Neuronal stem cell (in vitro differentiated cells): ENCODE results near the gene NUDT14.

ENCODE experiments used
- DNase-seq: peaks from one replicate; pipeline ENCODE4 v3.0.0-alpha.2; 2013; ENCODE audit warnings: low spot score
- H2AFZ ChIP-seq: one replicate; pipeline ENCODE4 v1.6.1; 2013; ENCODE audit warnings: mild to moderate bottlenecking, low read length, inconsistent platforms
- H2AK5ac ChIP-seq: 2 replicates; pipeline ENCODE4 v1.6.1; 2013; ENCODE audit warnings: low read depth, mild to moderate bottlenecking, inconsistent platforms, low read length, moderate library complexity, mixed read lengths
- H2BK120ac ChIP-seq: 2 replicates; pipeline ENCODE4 v1.6.1; 2013; ENCODE audit warnings: low read depth, mild to moderate bottlenecking, inconsistent platforms, low read length, moderate library complexity, mixed read lengths
- H2BK12ac ChIP-seq: one replicate; pipeline ENCODE4 v1.6.1; 2013; ENCODE audit warnings: low read length, inconsistent platforms
- H2BK15ac ChIP-seq: 2 replicates; pipeline ENCODE4 v1.6.1; 2013; ENCODE audit warnings: mild to moderate bottlenecking, low read length, inconsistent platforms, mixed read lengths
- H2BK5ac ChIP-seq: one replicate; pipeline ENCODE4 v1.6.1; 2013; ENCODE audit warnings: inconsistent platforms, mild to moderate bottlenecking, low read length, moderate library complexity
- H3K14ac ChIP-seq: one replicate; pipeline ENCODE4 v1.6.1; 2013; ENCODE audit warnings: low read length, inconsistent platforms
- H3K18ac ChIP-seq: 2 replicates; pipeline ENCODE4 v1.6.1; 2013; ENCODE audit warnings: low read length, inconsistent platforms
- H3K23ac ChIP-seq: 2 replicates; pipeline ENCODE4 v1.6.1; 2013; ENCODE audit warnings: low read depth, mild to moderate bottlenecking, mixed read lengths, low read length, inconsistent platforms; ENCODE audit not compliant: poor library complexity
- H3K27ac ChIP-seq: replicated peaks from 3 replicates; pipeline ENCODE4 v1.5.1; 2013; ENCODE audit warnings: low read length, inconsistent platforms
- H3K27me3 ChIP-seq, 3 experiments: 2 replicates each; pipeline ENCODE4 v1.6.1; 2013; ENCODE audit warnings: low read length in 3 of 3, mild to moderate bottlenecking in 2 of 3, inconsistent platforms in 1 of 3, low read depth in 1 of 3, mixed read lengths in 1 of 3, moderate library complexity in 1 of 3; ENCODE audit not compliant: control insufficient read depth in 3 of 3, insufficient read depth in 3 of 3
- H3K36me3 ChIP-seq, 2 donors: replicated peaks in 1 of 2; 2 replicates each; pipeline ENCODE4 v1.6.1; 2013; ENCODE audit warnings: low read length in 2 of 2; ENCODE audit not compliant: control insufficient read depth in 2 of 2, insufficient read depth in 2 of 2
- H3K4ac ChIP-seq: 2 replicates; pipeline ENCODE4 v1.6.1; 2013; ENCODE audit warnings: inconsistent platforms, mild to moderate bottlenecking, low read length, moderate library complexity
- H3K4me1 ChIP-seq, 2 donors: 1 replicate in 1 of 2; 2 replicates in 1 of 2; pipeline ENCODE4 v1.6.1; 2013; ENCODE audit warnings: low read length in 2 of 2, low read depth in 1 of 2; ENCODE audit not compliant: control insufficient read depth in 2 of 2, insufficient read depth in 1 of 2
- H3K4me2 ChIP-seq: one replicate; pipeline ENCODE4 v1.6.1; 2013; ENCODE audit warnings: mild to moderate bottlenecking, low read length, inconsistent platforms; ENCODE audit not compliant: insufficient read depth, poor library complexity, severe bottlenecking
- H3K4me3 ChIP-seq, 2 donors: 2 replicates each; pipeline ENCODE4 v1.5.1; 2013; ENCODE audit warnings: low read length in 2 of 2, mild to moderate bottlenecking in 2 of 2, inconsistent platforms in 1 of 2, moderate library complexity in 1 of 2
- H3K79me1 ChIP-seq: one replicate; pipeline ENCODE4 v1.6.1; 2013; ENCODE audit warnings: low read depth, mild to moderate bottlenecking, inconsistent platforms, low read length, moderate library complexity
- H3K9ac ChIP-seq: one replicate; pipeline ENCODE4 v1.6.1; 2013; ENCODE audit warnings: mild to moderate bottlenecking, low read depth, low read length, inconsistent platforms; ENCODE audit not compliant: poor library complexity
- H3K9me3 ChIP-seq, 2 donors: replicated peaks in 1 of 2; 2 replicates each; pipeline versions ENCODE3 to v1.6.1; 2013; ENCODE audit warnings: low read length in 2 of 2, mild to moderate bottlenecking in 2 of 2, inconsistent platforms in 1 of 2, low read depth in 1 of 2, mixed read lengths in 1 of 2, moderate library complexity in 1 of 2; ENCODE audit not compliant: control insufficient read depth in 2 of 2, insufficient read depth in 1 of 2
- H4K8ac ChIP-seq: one replicate; pipeline ENCODE4 v1.6.1; 2013; ENCODE audit warnings: low read depth, mild to moderate bottlenecking, inconsistent platforms, low read length, moderate library complexity
- H4K91ac ChIP-seq: one replicate; pipeline ENCODE4 v1.6.1; 2013; ENCODE audit warnings: low read length, low read depth, mild to moderate bottlenecking, inconsistent platforms; ENCODE audit not compliant: poor library complexity
- WGBS, 2 donors: extraction: QIAGEN DNeasy Blood & Tissue Kit; methylation state at CpG; one replicate each; pipeline ENCODE4 v1.1.7; 2013; ENCODE audit warnings: missing lambda C conversion rate in 2 of 2, mixed read lengths in 1 of 2; ENCODE audit not compliant: insufficient read length in 2 of 2, insufficient replicate concordance in 1 of 2; ENCODE audit errors: extremely low coverage in 2 of 2; 5-methylcytosine and 5-hydroxymethylcytosine counted together

Gene NUDT14

GRCh38 chr14:105167303-105168092 lies 13.6 kb downstream of the NUDT14 start:
- no peaks in the 10 kb centered on the region for H3K36me3 ChIP-seq
- peak overlapping the region; percentile 43 to 81 for H3K4me3 ChIP-seq
- H3K9me3 ChIP-seq: no peaks in the 10 kb centered on the region
- H3K18ac ChIP-seq: peak overlapping the region; percentile 91
- peak overlapping the region; percentile 94 for H3K14ac ChIP-seq
- peak overlapping the region; percentile 90 for H3K9ac ChIP-seq
- H2BK15ac ChIP-seq: peak overlapping the region; percentile 75
- peak overlapping the region; percentile 94 for H3K4me2 ChIP-seq
- peaks cover 7 to 63% (median 22%) of the 10 kb centered on the region in 3 experiments for H3K27me3 ChIP-seq
- peaks cover 21 to 24% of the 10 kb centered on the region in 2 donors for H3K4me1 ChIP-seq
- DNase-seq: no peak
- peak overlapping the region; percentile 96 for H2AK5ac ChIP-seq
- H2BK5ac ChIP-seq: peak overlapping the region; percentile 66
- H3K4ac ChIP-seq: no peak overlapping the region
- H4K8ac ChIP-seq: peak overlapping the region; percentile 65
- no peak overlapping the region for H4K91ac ChIP-seq
- peak overlapping the region; percentile 97 for H3K23ac ChIP-seq
- H2BK12ac ChIP-seq: no peak overlapping the region
- peak overlapping the region; percentile 73 for H2AFZ ChIP-seq
- no CpG with 5 or more reads among the region's 116 CpGs for WGBS, 2 donors
- H2BK120ac ChIP-seq: no peak overlapping the region
- no peak overlapping the region for H3K27ac ChIP-seq
- peaks cover 9% of the 10 kb centered on the region for H3K79me1 ChIP-seq

GRCh38 chr14:105166571-105167302 lies 14.4 kb downstream of the NUDT14 start:
- peak overlapping the region; percentile 87 for H2BK5ac ChIP-seq
- peak overlapping the region; percentile 65 for H4K8ac ChIP-seq
- H3K27ac ChIP-seq: no peak overlapping the region
- H3K9me3 ChIP-seq: no peaks in the 10 kb centered on the region
- H4K91ac ChIP-seq: no peak overlapping the region
- no peak overlapping the region for H3K4ac ChIP-seq
- no peak overlapping the region for H3K4me3 ChIP-seq
- peaks cover 23 to 24% of the 10 kb centered on the region in 2 donors for H3K4me1 ChIP-seq
- peak overlapping the region; percentile 91 for H3K23ac ChIP-seq
- no peak overlapping the region for H3K4me2 ChIP-seq
- no peaks in the 10 kb centered on the region for H3K36me3 ChIP-seq
- H2BK15ac ChIP-seq: peak overlapping the region; percentile 83
- peak overlapping the region; percentile 91 for H3K18ac ChIP-seq
- peaks cover 7 to 63% (median 22%) of the 10 kb centered on the region in 3 experiments for H3K27me3 ChIP-seq
- peaks cover 12% of the 10 kb centered on the region for H3K79me1 ChIP-seq
- DNase-seq: no peak
- peak overlapping the region; percentile 96 for H2AK5ac ChIP-seq
- peak overlapping the region; percentile 21 for H3K9ac ChIP-seq
- no peak overlapping the region for H2BK120ac ChIP-seq
- H2AFZ ChIP-seq: peak overlapping the region; percentile 73
- H2BK12ac ChIP-seq: peak overlapping the region; percentile 84
- no CpG with 5 or more reads among the region's 22 CpGs for WGBS, 2 donors
- peak overlapping the region; percentile 94 for H3K14ac ChIP-seq

GRCh38 chr14:105165761-105166485 lies 15.2 kb downstream of the NUDT14 start:
- Histone ChIP-seq H3K4me3 (no peak overlapping the region), H2AFZ (no peak overlapping the region), H3K36me3 (no peaks in the 10 kb centered on the region), H3K9ac (peak overlapping the region; percentile 21), H3K79me1 (peaks cover 12% of the 10 kb centered on the region), H2BK15ac (peak overlapping the region; percentile 83), H3K4ac (no peak overlapping the region), H3K23ac (peak overlapping the region; percentile 91), H2AK5ac (peak overlapping the region; percentile 96), H4K91ac (no peak overlapping the region), H3K9me3 (no peaks in the 10 kb centered on the region), H4K8ac (no peak overlapping the region), H3K4me2 (no peak overlapping the region), H3K18ac (peak overlapping the region; percentile 74), H3K14ac (peak overlapping the region; percentile 94), H3K27me3 (peaks cover 7 to 62% (median 22%) of the 10 kb centered on the region in 3 experiments), H3K27ac (no peak overlapping the region), H2BK12ac (peak overlapping the region; percentile 41), H2BK120ac (no peak overlapping the region), H2BK5ac (no peak overlapping the region), H3K4me1 (peaks cover 19 to 23% of the 10 kb centered on the region in 2 donors)
- no CpG with 5 or more reads among the region's 32 CpGs for WGBS, 2 donors
- DNase-seq: no peak
